Stimulated activated memory B cell treated with anti-CD40 and anti-IgM and Interleukin-4, amounts not matched to agents 10 μg/mL and 1 μg/mL and 100 μg/mL, for 72 hours (primary cell): ENCODE measurements around the gene KLRD1.
"Not testable (repeated sequence)": the region's sequence is repeated elsewhere in the genome, so short reads cannot be mapped to it uniquely, and the experiment has no call there.

Experiments used
- ATAC-seq: fragments of 150-1000 bp; cut with Tn5 transposase; 2 replicates; pipeline ENCODE4 v1.10.0; 2021
- H3K27ac Mint-ChIP-seq: one replicate; pipeline ENCODE4 v1.8.0; 2022; ENCODE audit warnings: mild to moderate bottlenecking, mixed read lengths
- H3K27me3 Mint-ChIP-seq: one replicate; pipeline ENCODE4 v1.8.0; 2022; ENCODE audit warnings: mixed read lengths
- H3K36me3 Mint-ChIP-seq: one replicate; pipeline ENCODE4 v1.8.0; 2022; ENCODE audit warnings: mixed read lengths
- H3K4me1 Mint-ChIP-seq: one replicate; pipeline ENCODE4 v1.8.0; 2022; ENCODE audit warnings: mixed read lengths
- H3K4me3 Mint-ChIP-seq: one replicate; pipeline ENCODE4 v1.8.0; 2022; ENCODE audit warnings: mild to moderate bottlenecking, moderate library complexity, mixed read lengths
- H3K9me3 Mint-ChIP-seq: one replicate; pipeline ENCODE4 v1.8.0; 2022; ENCODE audit warnings: mixed read lengths

KLRD1 gene

DNA sequence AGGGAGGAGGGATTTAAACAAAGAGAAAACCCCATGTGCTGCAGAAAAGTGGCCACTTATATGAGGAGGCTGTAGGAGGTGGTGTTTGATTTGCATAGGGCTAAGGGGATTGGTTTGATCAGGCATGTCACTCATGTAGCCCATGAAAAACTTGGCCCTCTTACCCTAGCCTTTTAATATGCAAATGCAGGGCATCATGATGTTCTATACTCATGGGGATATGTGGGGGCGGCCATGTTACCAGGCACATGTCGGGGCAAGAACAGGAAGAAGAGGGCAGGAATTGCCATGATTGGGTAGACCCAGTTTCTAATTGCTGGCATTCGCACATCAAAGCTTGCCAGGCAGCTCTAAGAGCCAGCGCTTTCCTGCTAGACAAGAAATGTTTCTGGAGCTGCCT is 53.4 kb downstream of the KLRD1 start:
- no peaks in the 10 kb centered on the region for H3K36me3 Mint-ChIP-seq
- H3K9me3 Mint-ChIP-seq: peaks cover 3% of the 10 kb centered on the region

DNA sequence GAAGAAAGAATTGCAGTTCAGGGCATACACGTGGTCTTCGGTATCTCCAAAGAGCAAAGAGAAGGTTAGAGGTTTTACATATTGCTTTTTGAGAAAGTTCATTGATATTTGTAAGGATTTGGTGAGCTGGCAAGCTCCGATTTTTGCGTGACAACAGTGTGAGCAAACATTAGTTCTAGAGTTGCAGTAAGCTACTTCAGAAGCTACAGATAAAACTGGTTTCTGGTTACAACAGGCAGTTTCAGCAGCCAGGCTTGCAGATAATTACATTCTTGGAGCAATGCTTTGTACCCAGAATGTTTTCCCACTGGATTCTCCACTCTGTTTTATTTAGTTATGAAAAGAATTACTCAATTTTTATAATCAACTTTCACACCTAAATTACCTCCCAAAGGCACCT is 54.0 kb downstream of the KLRD1 start:
- Mint-ChIP-seq H3K36me3 (no peaks in the 10 kb centered on the region), H3K27me3 (no peaks in the 10 kb centered on the region), H3K9me3 (peaks cover 3% of the 10 kb centered on the region), H3K4me3 (no peak overlapping the region), H3K4me1 (no peaks in the 10 kb centered on the region), H3K27ac (no peak overlapping the region)
- no peak for ATAC-seq

More for the DNA sequence above, 53.4 kb downstream of the KLRD1 start:
- H3K27ac Mint-ChIP-seq: no peak overlapping the region
- H3K27me3 Mint-ChIP-seq: no peaks in the 10 kb centered on the region
- ATAC-seq: no peak
- H3K4me3 Mint-ChIP-seq: no peak overlapping the region
- no peaks in the 10 kb centered on the region for H3K4me1 Mint-ChIP-seq

DNA sequence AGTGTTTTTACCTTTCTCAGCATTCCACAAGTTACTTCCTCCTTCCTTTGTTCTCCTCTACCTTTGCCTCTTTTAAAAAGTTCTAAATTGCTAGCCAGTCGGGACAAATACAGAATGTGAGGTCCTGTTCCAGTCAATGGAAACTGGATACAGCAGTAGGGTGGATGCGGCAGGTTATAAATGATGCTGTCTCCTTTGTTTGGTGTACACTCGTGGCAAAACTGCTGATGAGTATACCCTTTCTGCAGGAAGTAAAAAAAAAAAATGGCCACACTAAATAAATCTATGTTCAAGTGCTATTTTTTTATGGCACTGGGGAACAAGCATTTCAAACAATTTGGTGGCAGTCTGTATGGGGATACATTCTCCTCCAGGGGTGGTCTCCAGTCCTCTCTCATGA is 54.7 kb downstream of the KLRD1 start:
- Mint-ChIP-seq H3K4me1 (no peaks in the 10 kb centered on the region), H3K27ac (no peak overlapping the region), H3K27me3 (no peaks in the 10 kb centered on the region), H3K4me3 (no peak overlapping the region), H3K36me3 (no peaks in the 10 kb centered on the region), H3K9me3 (peaks cover 3% of the 10 kb centered on the region)
- ATAC-seq: no peak

DNA sequence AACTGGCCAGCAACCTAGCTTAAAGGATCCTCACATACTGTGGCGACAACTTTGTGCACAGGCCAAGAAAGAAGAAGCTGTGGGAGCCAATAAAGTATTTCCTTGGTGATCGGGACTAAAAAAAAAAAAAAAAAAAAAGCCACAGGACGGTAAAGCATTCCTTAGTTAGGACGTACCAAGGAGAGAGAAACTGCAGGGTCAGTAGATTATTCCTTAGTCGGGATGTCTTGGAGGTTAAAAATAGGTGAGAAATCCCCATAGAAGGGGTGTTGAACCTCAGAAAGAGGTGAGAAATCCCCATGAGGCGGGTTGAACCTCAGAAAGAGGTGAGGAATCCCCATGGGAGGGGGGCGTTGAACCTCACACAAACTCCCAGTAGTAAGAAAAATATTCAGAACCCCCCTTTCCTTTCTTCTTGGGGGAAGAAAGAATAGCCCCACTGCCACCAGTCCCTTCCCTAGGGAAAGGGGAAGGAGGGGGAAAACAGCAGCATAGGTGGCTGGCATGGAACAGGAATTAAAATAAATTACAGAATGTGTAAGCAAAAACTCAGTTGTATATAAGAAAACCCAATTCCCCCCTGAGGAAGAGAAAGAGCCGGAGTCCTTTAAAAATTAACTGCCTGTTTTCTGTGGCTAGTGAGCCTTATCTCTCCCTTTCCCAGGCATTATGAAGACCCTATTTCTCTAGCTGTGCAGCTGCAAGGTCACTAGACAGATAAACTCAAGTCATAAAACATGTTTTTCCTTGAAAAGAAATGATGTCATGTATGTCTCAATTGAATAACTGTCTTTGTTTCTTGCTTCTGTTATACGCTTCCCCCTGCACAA is 55.4 kb downstream of the KLRD1 start:
- Mint-ChIP-seq H3K4me3 (no peak overlapping the region), H3K27ac (no peak overlapping the region), H3K36me3 (peaks cover 2% of the 10 kb centered on the region), H3K4me1 (no peaks in the 10 kb centered on the region), H3K9me3 (peaks cover 3% of the 10 kb centered on the region), H3K27me3 (no peaks in the 10 kb centered on the region)
- no peak for ATAC-seq

DNA sequence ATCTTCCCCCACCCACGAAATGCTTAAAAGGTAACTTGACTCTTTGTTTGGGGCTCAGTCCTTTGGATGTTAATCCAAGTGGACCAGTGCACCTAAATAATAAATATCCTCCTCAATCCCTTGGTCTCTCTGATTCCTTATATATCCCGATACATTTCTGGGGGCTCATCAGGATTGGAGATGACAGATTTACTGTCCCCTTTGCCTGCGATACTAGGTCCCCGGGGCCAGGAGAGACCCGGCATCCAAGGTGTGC is 55.9 kb downstream of the KLRD1 start:
- no peak for ATAC-seq
- Mint-ChIP-seq H3K4me1 (no peaks in the 10 kb centered on the region), H3K9me3 (peaks cover 3% of the 10 kb centered on the region), H3K36me3 (peaks cover 7% of the 10 kb centered on the region), H3K27me3 (no peaks in the 10 kb centered on the region), H3K27ac (no peak overlapping the region), H3K4me3 (no peak overlapping the region)

DNA sequence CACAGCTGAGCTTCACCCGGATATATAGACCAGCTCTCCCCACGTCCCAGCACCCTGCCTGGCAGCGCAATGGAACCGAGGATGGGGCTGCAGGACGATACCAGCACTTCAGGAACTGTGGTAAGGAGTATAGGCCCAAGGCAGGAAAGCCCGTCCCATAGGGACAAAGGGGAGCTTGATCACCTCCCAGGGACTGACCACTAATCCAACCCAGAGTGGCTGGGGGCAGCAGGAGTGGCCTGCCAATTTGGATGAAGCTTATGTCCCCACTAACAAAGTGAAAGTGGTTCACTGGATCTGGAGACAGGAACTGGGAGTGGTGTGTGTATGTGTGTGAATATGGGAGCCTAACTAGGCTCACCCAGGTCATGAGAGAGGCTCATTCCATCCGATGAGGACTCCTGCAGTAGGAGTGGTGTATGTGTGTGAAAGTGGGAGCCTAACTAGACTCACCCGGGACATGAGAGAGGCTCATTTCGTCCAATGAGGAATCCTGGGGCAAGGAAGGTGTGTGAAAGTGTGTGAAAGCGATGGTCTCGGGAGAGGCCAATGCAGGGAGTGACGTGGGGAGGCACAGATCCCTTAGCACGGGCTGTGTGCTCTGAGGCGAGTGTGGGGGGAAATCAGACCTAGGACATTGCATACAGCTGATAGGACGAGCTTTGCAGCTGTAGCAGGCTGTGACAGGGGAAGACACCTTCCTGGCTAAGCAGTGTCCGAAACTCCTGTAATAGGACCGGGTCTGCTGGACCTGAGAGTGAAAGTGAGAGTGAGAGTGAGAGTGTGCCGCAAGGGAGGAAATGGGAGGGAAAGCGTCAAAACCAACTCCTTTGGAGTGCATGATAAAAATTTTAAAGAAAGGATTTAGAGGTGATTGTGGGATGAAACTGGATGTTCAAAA is 56.5 kb downstream of the KLRD1 start:
- H3K36me3 Mint-ChIP-seq: peaks cover 11% of the 10 kb centered on the region
- H3K27me3 Mint-ChIP-seq: no peaks in the 10 kb centered on the region
- H3K27ac Mint-ChIP-seq: no peak overlapping the region
- peaks cover 3% of the 10 kb centered on the region for H3K9me3 Mint-ChIP-seq
- H3K4me3 Mint-ChIP-seq: no peak overlapping the region
- no peaks in the 10 kb centered on the region for H3K4me1 Mint-ChIP-seq
- peak; percentile 88 for ATAC-seq

DNA sequence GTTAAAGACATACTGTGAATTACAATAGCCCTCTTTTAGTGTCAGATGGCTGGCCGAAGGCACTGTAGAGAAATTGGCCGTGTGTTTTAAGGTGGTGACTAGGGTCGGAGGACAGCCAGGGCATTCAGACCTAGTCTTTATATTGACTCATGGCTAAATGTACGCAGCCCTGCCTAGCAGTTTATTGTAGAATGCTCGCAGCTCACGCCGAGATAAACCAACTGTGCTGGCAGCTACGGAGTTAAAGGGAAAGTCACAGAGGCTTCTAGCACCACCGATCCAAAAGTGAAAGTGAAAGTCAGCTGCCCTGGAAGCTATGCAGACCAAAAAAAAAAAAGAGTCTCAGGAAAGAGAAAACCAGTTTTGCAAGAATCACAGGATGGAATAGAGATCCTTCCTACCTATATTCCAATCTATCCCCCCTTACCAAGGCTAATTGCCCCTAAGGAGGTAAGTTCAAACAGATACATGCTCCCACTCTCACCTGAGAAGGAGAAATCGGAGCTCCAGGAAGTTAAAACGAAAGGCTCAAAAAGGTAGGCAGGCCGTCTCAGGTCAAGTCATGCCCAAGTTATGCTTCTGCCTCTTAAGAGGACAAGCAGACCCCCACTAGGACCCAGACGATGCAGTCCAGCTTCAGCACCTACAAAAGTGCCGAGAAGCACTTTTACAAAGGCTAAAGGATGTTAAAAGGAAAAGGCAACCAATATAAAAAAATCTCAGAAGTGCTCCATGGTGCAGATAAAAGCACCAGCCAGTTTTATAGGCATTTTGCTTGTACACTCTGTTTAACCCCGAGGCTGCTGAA is 57.3 kb downstream of the KLRD1 start:
- Mint-ChIP-seq H3K4me3 (no peak overlapping the region), H3K4me1 (no peaks in the 10 kb centered on the region), H3K27ac (no peak overlapping the region), H3K27me3 (no peaks in the 10 kb centered on the region), H3K9me3 (peaks cover 3% of the 10 kb centered on the region), H3K36me3 (peaks cover 11% of the 10 kb centered on the region)
- peak; percentile 80 for ATAC-seq

DNA sequence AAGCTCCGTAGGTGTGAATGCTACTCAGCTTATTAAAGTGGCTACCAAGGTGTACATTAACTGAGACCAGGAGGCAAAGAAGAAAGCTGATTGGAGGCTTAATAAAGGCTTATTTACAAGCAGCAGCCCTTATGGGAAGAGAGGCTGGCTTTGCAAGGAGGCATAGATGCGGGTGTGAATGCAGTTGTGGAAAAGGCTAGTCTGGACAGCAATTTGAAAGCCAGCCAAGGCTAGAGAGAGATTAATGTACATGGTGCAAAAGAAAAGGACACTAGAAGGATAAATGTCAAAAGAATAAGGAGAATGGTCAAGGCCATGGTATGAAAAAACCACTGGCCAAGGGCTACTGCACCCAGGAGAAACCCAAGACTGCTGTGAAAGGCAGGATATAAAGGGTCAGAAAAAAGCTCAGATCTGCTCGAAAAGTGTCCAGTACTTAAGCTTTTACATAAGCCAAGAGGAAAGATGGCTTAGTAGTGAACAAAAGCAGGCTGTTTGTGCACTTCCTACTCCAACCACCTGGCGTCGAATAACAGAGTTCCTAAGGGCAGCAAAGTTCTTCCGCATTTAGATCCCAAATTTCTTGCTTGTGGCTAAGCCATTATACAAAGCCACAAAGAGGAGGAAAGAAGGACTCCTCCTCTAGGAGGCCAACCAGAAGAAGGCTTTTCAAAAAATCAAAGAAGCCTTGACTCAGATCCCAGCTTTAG is 58.2 kb downstream of the KLRD1 start:
- no peak overlapping the region for H3K27ac Mint-ChIP-seq
- no peak for ATAC-seq
- peaks cover 11% of the 10 kb centered on the region for H3K36me3 Mint-ChIP-seq
- no peaks in the 10 kb centered on the region for H3K27me3 Mint-ChIP-seq
- no peak overlapping the region for H3K4me3 Mint-ChIP-seq
- peaks cover under 1% of the 10 kb centered on the region for H3K9me3 Mint-ChIP-seq
- H3K4me1 Mint-ChIP-seq: no peaks in the 10 kb centered on the region

DNA sequence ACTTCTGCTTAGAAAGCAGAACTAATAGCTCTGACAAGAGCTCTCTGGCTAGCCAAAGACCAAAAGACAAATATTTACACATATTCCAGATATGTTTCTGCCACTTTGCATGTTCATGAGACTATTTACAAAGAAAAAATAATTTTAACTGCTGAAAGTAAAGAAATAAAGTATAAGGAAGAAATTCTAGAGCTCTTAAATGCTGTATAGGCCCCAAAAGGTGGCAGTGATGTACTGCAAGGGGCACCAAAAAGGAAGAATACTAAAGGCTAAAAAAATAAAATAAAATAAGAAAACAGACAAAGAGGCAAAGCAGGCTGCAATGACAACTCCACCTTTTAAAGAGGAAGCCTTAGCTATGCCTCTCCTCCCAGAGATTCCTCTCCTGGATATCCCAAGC is 59.2 kb downstream of the KLRD1 start:
- Mint-ChIP-seq H3K4me1 (peaks cover 3% of the 10 kb centered on the region), H3K36me3 (peaks cover 11% of the 10 kb centered on the region), H3K4me3 (no peak overlapping the region), H3K9me3 (no peaks in the 10 kb centered on the region), H3K27ac (no peak overlapping the region), H3K27me3 (no peaks in the 10 kb centered on the region)
- no peak for ATAC-seq

DNA sequence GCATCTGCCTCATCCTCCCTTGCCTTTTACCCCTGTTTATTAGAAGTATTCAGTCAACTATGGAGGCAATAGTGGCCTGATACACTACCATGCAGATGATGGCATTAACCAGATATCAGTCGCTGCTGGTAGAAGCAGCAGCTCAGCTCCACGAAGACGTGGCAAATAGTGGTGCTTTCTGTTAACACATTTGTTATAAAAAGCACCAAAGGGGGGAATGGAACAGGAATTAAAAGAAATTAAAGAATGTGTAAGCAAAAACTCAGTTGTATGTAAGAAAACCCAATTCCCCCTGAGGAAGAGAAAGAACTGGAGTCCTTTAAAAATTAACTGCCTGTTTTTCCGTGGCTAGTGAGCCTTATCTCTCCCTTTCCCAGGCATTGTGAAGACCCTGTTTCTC is 60.0 kb downstream of the KLRD1 start:
- H3K27me3 Mint-ChIP-seq, H3K4me3 Mint-ChIP-seq, H3K27ac Mint-ChIP-seq, H3K9me3 Mint-ChIP-seq, ATAC-seq: not testable (repeated sequence)
- peaks cover 12% of the 10 kb centered on the region for H3K4me1 Mint-ChIP-seq
- peaks cover 11% of the 10 kb centered on the region for H3K36me3 Mint-ChIP-seq

DNA sequence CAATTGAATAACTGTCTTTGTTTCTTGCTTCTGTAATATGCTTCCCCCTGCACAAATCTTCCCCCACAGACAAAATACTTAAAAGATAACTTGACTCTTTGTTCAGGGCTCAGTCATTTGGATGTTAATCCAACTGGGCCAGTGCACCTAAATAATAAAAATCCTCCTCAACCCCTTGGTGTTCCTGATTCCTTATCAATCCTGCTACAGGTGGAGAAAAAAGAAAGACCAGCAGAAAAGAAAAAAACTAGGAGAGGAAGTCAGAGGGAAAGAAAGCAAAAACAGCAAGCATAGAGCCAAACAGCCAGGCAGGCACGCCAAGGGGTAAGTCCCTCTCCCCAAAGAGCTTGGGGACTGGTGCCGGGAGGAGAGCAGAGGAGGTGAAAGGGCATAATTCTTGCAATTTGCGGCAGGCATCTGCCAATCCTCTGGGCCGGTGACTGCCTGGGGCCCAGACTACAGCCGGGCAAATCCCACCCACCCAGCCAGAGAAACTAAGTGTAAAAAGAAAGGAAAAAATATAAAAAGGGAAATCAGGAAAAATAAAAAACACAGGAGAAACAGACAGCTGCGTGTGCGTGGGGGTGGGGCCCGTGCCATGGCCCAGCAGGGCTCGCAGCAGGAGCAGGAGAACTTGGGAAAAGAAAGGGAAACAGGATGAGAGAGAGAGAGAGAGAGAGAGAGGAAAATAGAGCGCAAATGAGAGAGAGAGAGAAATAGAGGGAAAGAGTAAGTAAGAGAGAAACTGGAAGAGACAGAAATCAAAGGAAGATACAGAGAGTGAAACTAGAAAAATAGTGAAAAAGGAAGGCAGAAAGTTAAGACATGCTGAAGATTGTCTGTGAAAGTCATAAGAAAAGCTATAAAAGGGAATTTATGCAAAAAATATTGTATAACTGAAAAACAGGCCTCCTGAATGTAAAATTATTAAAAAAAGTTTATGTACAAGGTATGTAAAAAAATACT is 60.8 kb downstream of the KLRD1 start:
- H3K9me3 Mint-ChIP-seq: no peaks in the 10 kb centered on the region
- peaks cover 16% of the 10 kb centered on the region for H3K4me1 Mint-ChIP-seq
- no peaks in the 10 kb centered on the region for H3K27me3 Mint-ChIP-seq
- no peak for ATAC-seq
- no peak overlapping the region for H3K4me3 Mint-ChIP-seq
- no peak overlapping the region for H3K27ac Mint-ChIP-seq
- H3K36me3 Mint-ChIP-seq: peaks cover 11% of the 10 kb centered on the region

DNA sequence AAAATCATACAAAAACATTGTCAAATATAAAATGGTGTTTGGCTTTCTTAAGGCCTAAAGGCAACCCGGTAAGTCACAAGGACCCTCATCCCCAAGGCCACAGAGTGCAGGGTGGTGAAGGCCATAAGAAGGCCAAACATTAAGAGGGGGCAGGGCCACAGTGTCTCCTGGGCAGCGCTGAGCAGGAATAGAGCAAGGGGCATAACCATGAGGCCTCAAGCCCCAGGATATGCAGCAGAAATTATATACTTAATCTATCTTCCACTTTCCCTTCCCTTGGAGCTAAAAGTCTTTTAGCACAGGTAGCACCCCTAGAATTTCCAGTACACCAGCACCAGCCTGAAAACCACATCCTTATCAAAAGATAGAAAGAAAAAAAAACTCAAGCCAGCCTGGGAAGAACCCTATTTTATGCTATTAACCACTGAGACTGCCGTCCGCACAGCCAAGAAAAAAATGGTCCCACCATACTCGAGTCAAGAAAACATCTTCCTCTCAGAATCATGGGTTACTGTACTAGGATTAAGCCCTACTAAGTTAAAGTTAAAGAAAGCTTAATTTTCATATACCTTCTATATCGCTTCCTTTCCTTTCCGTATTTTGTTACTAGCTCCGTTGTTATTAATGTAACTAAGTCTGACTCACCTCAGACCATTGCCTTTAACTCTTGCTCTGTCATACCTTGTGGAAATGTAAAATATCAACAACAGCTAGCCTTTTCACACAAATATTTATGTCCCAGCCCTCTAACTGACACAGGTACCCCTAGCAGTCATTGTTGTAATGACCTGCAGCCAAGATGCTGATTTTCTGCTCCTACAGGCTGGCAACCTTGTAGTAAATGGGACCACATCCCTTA is 62.1 kb downstream of the KLRD1 start:
- ATAC-seq: no peak
- no peak overlapping the region for H3K27ac Mint-ChIP-seq
- H3K27me3 Mint-ChIP-seq: no peaks in the 10 kb centered on the region
- H3K36me3 Mint-ChIP-seq: peaks cover 11% of the 10 kb centered on the region
- no peak overlapping the region for H3K4me3 Mint-ChIP-seq
- H3K9me3 Mint-ChIP-seq: no peaks in the 10 kb centered on the region
- H3K4me1 Mint-ChIP-seq: peaks cover 16% of the 10 kb centered on the region

DNA sequence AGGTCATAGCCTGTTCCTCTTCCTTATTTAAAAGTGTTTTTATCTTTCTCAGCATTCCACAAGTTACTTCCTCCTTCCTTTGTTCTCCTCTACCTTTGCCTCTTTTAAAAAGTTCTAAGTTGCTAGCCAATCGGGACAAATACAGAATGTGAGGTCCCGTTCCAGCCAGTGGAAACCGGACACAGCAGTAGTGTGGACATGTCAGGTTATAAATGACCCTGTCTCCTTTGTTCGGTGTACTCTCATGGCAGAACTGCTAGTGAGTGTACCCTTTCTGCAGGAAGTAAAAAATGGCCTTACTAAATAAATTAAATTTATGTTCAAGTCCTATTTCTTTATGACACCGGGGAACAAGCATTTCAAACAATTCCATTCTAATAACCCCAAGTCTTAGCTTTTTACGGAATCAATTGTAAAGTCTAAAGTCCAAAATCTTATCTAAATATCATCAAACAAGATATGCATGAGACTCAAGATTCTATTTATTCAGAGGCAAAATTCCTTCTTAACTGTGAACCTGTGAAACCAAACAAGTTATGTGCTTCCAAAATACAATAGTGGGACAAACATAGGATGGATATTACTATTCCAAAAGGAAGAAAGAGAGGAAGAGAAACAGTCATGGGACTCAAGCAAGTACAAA is 64.3 kb downstream of the KLRD1 start:
- H3K4me1 Mint-ChIP-seq: peaks cover 16% of the 10 kb centered on the region
- not testable (repeated sequence) for ATAC-seq, H3K4me3 Mint-ChIP-seq, H3K27ac Mint-ChIP-seq, H3K9me3 Mint-ChIP-seq, H3K27me3 Mint-ChIP-seq
- peaks cover 16% of the 10 kb centered on the region for H3K36me3 Mint-ChIP-seq
